GM18907 (cell line): Measurements from ENCODE around the gene EMC7.

Source experiments
- ATAC-seq: cut with Tn5 transposase; IDR thresholded peaks from one replicate; pipeline ENCODE4 v1.9.1; 2021; ENCODE audit warnings: mild to moderate bottlenecking, moderate library complexity; ENCODE audit not compliant: unreplicated experiment

The EMC7 gene

GRCh38 chr15:34039790-34040113 is 61.9 kb downstream of the EMC7 start:
- no peak for ATAC-seq

GRCh38 chr15:34038871-34039789 is 62.5 kb downstream of the EMC7 start, which contains the start of gene AVEN:
AVEN (minus strand) TSS chr15:34039204; CDS start chr15:34039046, 158 bp downstream.
- peak; percentile 59 for ATAC-seq

- peak; percentile 78 for ATAC-seq
These were observed 63.4 kb downstream of the EMC7 start for GRCh38 chr15:34038023-34038870.
